NCI-H1417 treated with DMSO at 0.1 percent for 48 hours (cell line): Measurements from ENCODE around the gene PLA2G12A.

ENCODE experiments used
- DNase-seq: peaks from one replicate; lab custom pipeline; 2025; lab: John Stamatoyannopoulos, UW

The PLA2G12A gene

DNA sequence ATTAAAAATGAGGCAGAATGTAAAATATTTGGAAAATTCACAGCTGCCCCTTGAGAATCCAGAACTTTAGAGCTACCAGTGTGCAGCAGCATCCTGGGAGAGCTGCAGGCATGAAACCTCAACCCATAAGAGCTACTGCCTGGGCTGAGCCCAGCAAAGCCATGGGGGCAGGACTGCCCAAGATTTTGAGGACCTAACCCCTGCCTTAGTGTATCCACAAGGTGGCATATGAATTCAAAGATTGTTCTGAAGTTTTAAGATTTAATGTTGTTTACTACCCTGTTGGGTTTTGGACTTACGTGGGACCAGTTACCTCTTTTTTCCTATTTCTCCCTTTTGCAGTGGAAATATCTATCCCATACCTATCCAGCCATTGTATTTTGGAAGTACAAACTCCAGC lies 53.0 kb downstream of the PLA2G12A start:
- no peak for DNase-seq

DNA sequence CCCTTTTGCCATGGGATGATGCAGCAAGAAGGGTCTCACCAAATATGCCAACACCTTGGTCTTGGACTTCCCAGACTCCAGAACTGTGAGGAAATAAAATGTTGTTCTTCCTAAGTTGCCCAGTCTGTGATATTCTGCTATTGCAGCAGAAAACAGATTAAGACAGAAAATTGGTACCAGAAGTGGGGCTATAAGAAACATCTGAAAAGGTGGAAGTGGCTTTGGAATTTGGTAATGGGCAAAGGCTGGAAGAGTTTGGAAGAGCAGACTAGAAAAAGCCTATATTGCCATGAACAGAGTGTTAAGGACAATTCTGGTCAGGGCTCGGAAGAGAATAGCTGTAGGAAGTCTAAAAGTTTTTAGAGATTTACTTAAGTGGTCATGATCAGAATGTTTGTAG lies 54.0 kb downstream of the PLA2G12A start:
- DNase-seq, result no peak

DNA sequence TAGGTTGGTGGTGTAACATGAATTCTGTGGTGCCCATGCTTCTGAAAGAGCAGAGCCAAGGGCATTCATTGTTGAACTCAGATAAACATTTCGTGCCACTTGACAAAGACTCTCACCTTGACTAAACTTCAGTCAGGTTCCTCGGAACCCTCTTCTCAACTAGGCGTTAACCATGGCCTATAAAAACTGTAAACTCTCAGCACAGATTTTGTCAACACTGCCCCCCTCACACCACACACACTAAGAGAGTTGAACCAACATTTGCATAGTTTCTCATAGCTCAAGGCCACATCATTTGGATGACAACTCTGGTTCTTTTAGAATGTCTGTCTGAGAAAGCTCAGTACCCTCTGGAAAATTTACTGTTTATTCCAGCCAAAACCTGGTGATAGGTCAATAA lies 54.7 kb downstream of the PLA2G12A start:
- no peak for DNase-seq

DNA sequence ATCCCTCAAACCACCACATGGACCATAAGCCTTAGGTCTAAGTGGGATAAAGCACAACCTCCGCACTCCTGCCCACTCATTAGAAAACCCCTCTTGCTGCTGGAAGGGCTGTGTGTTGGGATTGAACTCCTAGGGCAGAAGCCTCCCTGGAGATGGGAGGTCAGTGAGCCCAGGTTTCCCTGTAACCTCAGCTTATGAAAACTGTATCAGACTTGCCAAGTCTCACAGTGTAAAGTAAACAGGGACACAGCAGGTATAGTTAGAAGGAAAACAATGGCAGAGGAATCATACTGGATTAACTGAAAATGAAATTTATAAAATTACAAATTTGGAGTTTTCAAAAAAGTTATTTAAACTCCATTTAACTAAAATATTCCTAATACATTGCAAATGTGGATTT lies 56.6 kb downstream of the PLA2G12A start:
- DNase-seq, result no peak

DNA sequence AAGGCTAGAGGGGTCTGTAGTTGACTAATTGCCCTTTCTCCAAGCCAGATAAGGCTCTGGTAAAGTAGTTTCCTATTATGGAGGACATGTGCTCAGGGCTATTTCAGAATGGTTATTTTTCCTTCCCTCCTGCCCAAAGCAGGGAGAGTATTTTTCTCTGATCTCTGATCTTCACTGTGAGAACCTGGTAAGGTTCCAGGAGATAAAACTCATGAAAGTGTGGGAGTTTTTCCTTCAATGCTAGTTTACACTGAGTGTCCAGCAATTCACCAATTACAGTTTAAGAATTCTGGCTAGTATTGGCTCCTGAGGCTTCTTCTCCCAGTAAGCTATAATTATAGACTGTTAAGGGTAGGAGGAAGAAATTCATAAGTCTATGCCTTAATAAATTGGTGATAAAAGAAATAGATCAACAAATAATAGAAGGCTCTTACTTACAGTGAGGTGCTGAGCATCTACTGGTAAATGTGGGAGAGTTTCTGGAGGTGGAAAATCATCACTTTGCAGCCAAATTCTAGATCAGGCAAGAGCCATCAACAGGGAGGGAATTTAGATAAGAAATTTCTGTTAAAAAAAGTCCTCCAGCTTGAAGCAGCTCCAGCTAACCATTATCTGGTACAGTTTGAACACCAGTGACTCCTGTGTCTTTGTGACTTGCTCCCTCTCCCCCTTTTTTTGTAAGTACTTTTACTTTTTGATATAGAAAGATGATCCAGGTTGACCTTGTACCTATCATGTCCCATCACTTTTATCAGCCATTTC lies 57.5 kb downstream of the PLA2G12A start:
- DNase-seq, result no peak

DNA sequence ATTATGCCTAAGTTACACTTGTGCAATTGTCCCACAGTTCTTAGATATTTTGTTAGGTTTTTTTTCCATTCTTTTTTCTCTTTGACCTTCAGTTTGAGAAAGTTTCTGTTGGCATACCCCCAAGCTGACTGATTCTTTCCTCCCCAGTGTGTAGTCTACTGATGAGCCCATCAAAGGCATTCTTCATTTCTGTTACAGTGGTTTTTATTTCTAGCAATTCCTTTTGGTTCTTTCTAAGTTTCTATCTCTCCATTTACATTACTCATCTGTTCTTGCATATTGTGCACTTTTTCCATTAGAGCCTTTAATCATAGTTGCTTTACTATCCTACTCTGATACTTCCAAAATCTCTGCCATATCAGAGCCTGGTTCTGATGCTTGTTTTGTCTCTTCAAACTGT lies 58.5 kb downstream of the PLA2G12A start:
- no peak for DNase-seq

DNA sequence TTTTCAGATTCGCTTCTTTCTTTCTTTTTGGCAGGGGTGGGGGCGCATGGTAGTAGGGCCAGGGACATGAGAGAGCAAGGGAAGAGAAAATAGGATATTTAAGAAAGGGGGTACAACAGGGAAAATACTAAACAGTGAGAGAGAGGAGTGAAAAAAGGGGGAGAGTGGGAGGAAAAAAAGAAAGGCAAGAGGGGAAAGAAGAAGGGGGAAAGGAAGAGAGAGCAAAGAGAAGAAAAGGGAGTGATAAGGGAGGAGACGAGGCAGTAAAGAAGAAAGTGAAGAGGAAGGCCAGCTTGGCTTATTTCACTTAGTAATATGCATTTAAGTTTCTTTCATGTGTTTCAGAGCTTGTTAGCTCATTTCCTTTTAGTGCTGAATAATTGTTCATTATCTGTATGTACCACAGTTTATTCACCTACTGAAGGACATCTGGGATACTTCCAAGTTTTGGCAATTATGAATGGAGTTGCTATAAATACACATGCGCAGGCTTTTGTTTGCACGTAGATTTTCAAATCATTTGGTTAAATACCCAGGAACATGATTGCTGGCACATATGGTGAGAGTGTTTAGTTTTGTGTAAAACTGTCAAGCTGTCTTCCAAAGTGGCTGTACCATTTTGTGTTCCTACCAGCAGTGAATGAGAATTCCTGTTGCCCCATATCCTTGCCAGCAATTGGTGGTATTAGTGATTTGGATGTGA lies 63.9 kb downstream of the PLA2G12A start:
- no peak for DNase-seq

DNA sequence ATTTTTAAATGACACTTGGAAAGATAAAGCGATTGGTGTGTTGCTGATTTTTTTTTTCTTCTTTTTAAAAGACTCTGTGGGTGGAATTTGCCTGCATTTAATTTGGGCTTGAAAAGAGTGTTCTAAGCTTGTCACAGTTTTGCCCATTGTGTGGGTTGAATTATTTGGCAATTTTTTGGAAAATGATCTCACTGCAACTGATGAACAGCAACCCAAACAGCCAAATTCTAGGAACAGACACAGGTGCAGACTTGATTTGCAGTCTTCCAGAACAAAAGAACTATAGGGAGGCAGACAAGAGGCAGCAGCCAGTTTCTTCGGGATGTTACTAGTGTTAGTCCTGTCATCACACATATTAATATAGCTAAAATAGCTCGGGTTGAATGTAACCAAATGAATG lies 67.1 kb downstream of the PLA2G12A start:
- no peak for DNase-seq

DNA sequence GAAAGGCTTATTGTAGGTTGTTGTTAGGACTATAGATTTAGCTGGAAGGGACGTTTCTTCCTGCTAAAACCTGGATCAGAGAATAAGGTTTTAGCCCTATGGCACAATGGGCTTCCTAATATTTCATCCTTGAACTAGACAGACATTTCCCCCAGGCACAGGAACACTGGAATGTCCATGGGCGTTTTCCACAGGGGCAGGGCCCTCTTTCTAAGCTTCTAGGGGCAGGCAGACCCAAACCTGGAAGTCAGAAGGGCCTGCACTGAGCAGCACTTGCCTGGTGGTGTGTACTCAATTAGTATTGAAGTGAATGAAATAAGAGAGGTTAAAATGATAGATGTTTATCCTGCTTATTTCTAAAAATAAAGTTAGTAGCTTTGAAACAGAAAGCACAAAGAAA lies 67.8 kb downstream of the PLA2G12A start:
- no peak for DNase-seq
